OCI-LY1 (cell line): Measurements from ENCODE around the gene SLC35F3.

ENCODE experiments used
- H2AFZ ChIP-seq: fragments of 200-600 bp; sonication (generic), shearing (Covaris generic); 2 replicates; pipeline ENCODE4 v1.6.0; 2014; ENCODE audit warnings: antibody characterized with exemption, mild to moderate bottlenecking, low read length
- H3F3A ChIP-seq: fragments of 200-600 bp; sonication (generic), shearing (Covaris generic); 2 replicates; pipeline ENCODE4 v1.6.0; 2014; ENCODE audit warnings: mild to moderate bottlenecking, antibody characterized with exemption, low read length, moderate library complexity; ENCODE audit not compliant: insufficient read depth
- H3K27ac ChIP-seq: fragments of 200-600 bp; sonication (generic); 2 replicates; pipeline ENCODE4 v1.5.1; 2014; ENCODE audit warnings: low read length, mixed run types, mild to moderate bottlenecking, low read depth; ENCODE audit not compliant: poor library complexity, severe bottlenecking
- H3K27me3 ChIP-seq: fragments of 200-600 bp; sonication (generic); 2 replicates; pipeline ENCODE4 v1.6.0; 2014; ENCODE audit warnings: antibody characterized with exemption, mild to moderate bottlenecking, low read length, moderate library complexity; ENCODE audit not compliant: insufficient read depth
- H3K36me3 ChIP-seq: fragments of 200-600 bp; sonication (generic); 2 replicates; pipeline ENCODE4 v1.6.1; 2014; ENCODE audit warnings: mild to moderate bottlenecking, antibody characterized with exemption, low read length, moderate library complexity, mixed read lengths; ENCODE audit not compliant: insufficient read depth
- H3K4me1 ChIP-seq: fragments of 200-600 bp; sonication (generic); 2 replicates; pipeline ENCODE4 v1.5.1; 2014; ENCODE audit warnings: mild to moderate bottlenecking, low read length, moderate library complexity; ENCODE audit not compliant: insufficient read depth, severe bottlenecking
- H3K4me2 ChIP-seq: fragments of 200-600 bp; sonication (generic), shearing (Covaris generic); 2 replicates; pipeline ENCODE4 v1.6.1; 2014; ENCODE audit warnings: low read length
- H3K4me3 ChIP-seq: fragments of 200-600 bp; sonication (generic); 2 replicates; pipeline ENCODE4 v1.5.1; 2014; ENCODE audit warnings: low read length, low read depth, mild to moderate bottlenecking, mixed read lengths; ENCODE audit not compliant: poor library complexity, severe bottlenecking
- H3K79me2 ChIP-seq: fragments of 200-600 bp; shearing (Covaris generic); 2 replicates; pipeline ENCODE4 v1.6.1; 2016; ENCODE audit warnings: mixed run types, low read length, mixed read lengths; ENCODE audit not compliant: insufficient read depth
- H3K9ac ChIP-seq: fragments of 200-600 bp; sonication (generic), shearing (Covaris generic); 2 replicates; pipeline ENCODE4 v1.6.1; 2014; ENCODE audit warnings: mild to moderate bottlenecking, low read length, mixed read lengths
- H3K9me2 ChIP-seq: fragments of 200-600 bp; sonication (generic), shearing (Covaris generic); 2 replicates; pipeline ENCODE4 v1.6.1; 2014; ENCODE audit warnings: low read depth, mild to moderate bottlenecking, low read length, mixed read lengths
- H3K9me3 ChIP-seq: fragments of 200-600 bp; shearing (Covaris generic); 2 replicates; pipeline ENCODE4 v1.6.1; 2014; ENCODE audit warnings: low read length, mixed read lengths
- H4K20me1 ChIP-seq: fragments of 200-600 bp; sonication (generic), shearing (Covaris generic); 2 replicates; pipeline ENCODE4 v1.6.0; 2016; ENCODE audit warnings: mild to moderate bottlenecking, low read length; ENCODE audit not compliant: insufficient read depth
- CTCF ChIP-seq: fragments of 200-600 bp; sonication (generic), shearing (Covaris generic); IDR thresholded peaks from 2 replicates; pipeline ENCODE4 v1.5.1; 2017; ENCODE audit warnings: mild to moderate bottlenecking, antibody characterized with exemption, low read length, moderate library complexity, mixed read lengths
- EZH2 ChIP-seq: fragments of 200-600 bp; sonication (generic), shearing (Covaris generic); IDR thresholded peaks from 2 replicates; pipeline ENCODE4 v1.8.0; 2017; ENCODE audit warnings: borderline replicate concordance, mixed run types, mild to moderate bottlenecking, antibody characterized with exemption, low read length, moderate library complexity, mixed read lengths

SLC35F3 gene

GRCh38 chr1:234250747-234251146, 346.3 kb downstream of the SLC35F3 start:
- Histone ChIP-seq H3K9ac (no peak overlapping the region), H2AFZ (no peak overlapping the region), H3K79me2 (no peaks in the 10 kb centered on the region), H3K27ac (no peak overlapping the region), H3K4me2 (no peak overlapping the region), H3K4me1 (no peaks in the 10 kb centered on the region), H3F3A (no peaks in the 10 kb centered on the region), H3K9me2 (no peaks in the 10 kb centered on the region), H3K9me3 (no peaks in the 10 kb centered on the region), H3K36me3 (no peaks in the 10 kb centered on the region), H3K4me3 (no peak overlapping the region), H4K20me1 (no peaks in the 10 kb centered on the region), H3K27me3 (no peaks in the 10 kb centered on the region)
- no peak for TF ChIP-seq CTCF
- TF ChIP-seq EZH2: no peak

GRCh38 chr1:234253732-234254131, 349.3 kb downstream of the SLC35F3 start:
- H3K4me3 ChIP-seq: no peak overlapping the region
- no peaks in the 10 kb centered on the region for H3K79me2 ChIP-seq
- H3K9ac ChIP-seq: no peak overlapping the region
- no peak overlapping the region for H2AFZ ChIP-seq
- H3K9me3 ChIP-seq: no peaks in the 10 kb centered on the region
- no peaks in the 10 kb centered on the region for H3K9me2 ChIP-seq
- no peaks in the 10 kb centered on the region for H3F3A ChIP-seq
- no peaks in the 10 kb centered on the region for H3K4me1 ChIP-seq
- no peaks in the 10 kb centered on the region for H4K20me1 ChIP-seq
- TF ChIP-seq EZH2 (no peak), CTCF (no peak)
- no peaks in the 10 kb centered on the region; the same call in 1 of the 2 replicates for H3K27me3 ChIP-seq
- H3K27ac ChIP-seq: no peak overlapping the region
- H3K4me2 ChIP-seq: no peak overlapping the region
- H3K36me3 ChIP-seq: no peaks in the 10 kb centered on the region

- H3K4me3 ChIP-seq: no peak overlapping the region
- H3K4me2 ChIP-seq: no peak overlapping the region
- no peaks in the 10 kb centered on the region for H3K9me2 ChIP-seq
- no peaks in the 10 kb centered on the region for H4K20me1 ChIP-seq
- H3K9ac ChIP-seq: no peak overlapping the region
- no peaks in the 10 kb centered on the region for H3K4me1 ChIP-seq
- H3K27me3 ChIP-seq: no peaks in the 10 kb centered on the region; the same call in 1 of the 2 replicates
- TF ChIP-seq CTCF (no peak), EZH2 (no peak)
- no peak overlapping the region for H2AFZ ChIP-seq
- H3K36me3 ChIP-seq: no peaks in the 10 kb centered on the region
- no peaks in the 10 kb centered on the region for H3K9me3 ChIP-seq
- no peaks in the 10 kb centered on the region for H3F3A ChIP-seq
- no peaks in the 10 kb centered on the region for H3K79me2 ChIP-seq
- no peak overlapping the region for H3K27ac ChIP-seq
Measured at GRCh38 chr1:234256359-234256758, 351.9 kb downstream of the SLC35F3 start.
